DLD1 (cell line): Measurements from ENCODE around the gene APCDD1L.

Source experiments
- in situ Hi-C: cut with HindIII; loops from 2 replicates; pipeline ENCODE4 v1.10.0; 2017; ENCODE audit warnings: low sequenced_read_pairs

The APCDD1L gene

DNA sequence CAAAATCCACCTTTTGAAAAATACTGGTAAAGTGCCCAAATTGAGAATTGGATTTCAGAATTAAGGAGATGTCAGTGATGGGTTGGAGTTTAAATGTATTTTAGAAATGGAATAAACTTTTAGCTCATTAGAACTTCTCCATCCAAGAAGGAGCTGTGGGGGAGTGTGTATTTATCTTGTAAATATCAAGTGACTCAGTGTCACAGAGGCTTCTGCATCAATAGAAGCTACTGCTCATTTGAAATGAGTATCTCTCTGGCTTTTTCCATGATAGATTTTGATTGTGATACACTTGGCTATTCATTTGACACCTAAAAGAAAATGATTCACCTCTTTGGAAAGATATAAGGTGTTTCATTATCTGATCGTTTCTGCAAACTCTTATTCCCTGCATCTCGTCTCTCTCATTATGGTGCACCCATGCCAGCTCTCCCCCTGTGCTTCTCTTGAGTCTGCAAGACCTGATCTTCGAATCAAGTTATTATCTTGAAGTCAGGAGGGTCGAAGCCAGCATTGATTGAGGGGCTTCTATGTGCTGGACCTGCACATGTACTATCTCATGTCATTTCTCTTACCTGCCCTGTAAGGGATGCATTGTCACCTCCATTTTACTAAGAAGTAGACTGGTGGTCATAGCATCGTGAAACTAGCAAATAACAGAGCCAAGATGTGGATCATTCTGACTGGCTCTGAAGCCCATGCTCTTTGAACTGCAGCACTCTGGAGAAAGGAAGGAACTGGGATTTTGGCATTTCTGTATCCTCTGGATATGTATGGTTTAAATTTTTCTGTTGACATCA, 96.0 kb downstream of the APCDD1L start:
- in situ Hi-C loops, result loop anchor here (25.0 kb wide), 1 partner anchor 182 kb away; the partner anchor contains the start of gene ANKRD60

DNA sequence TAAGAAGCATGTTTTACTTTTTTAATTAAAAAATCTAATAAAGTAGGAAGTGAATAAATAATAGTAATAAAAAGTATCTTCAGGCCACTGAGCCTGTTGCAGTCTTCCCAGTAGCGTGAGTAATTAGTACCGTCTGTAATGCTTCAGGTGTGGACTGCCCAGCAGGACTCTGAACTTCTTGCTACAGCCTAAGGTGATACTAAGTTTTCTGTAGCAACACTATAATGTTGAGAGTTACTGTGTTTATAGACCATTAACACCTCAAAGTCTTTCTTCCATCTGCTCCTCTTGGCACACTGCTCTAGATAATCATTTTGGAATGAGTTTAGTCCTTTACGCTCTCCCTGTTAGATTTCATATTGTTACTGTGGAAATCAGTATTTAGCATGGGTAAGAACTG, 97.8 kb downstream of the APCDD1L start:
- in situ Hi-C loops, result loop anchor here (25.0 kb wide), 1 partner anchor 180 kb away; the partner anchor contains the start of gene ANKRD60

DNA sequence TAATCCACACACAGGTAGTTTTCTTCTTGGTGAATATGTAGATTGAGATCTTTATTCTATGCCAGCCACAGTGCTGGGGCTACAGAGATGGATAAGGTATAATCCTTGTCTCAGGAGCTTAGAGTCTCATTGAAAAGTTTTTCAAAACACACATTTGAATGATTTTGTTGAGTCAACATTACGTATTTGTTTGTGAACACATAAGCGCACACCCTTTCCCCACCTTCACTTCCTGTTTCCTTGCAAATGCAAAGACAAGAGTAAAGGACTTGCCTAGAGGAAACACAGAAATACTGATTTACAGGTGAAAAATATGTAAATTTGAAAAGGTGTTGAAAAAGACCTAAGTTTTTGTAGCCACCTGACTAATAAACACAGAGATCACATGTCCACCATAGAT, 98.4 kb downstream of the APCDD1L start:
- in situ Hi-C loops, result loop anchor here (25.0 kb wide), 1 partner anchor 180 kb away; the partner anchor contains the start of gene ANKRD60

DNA sequence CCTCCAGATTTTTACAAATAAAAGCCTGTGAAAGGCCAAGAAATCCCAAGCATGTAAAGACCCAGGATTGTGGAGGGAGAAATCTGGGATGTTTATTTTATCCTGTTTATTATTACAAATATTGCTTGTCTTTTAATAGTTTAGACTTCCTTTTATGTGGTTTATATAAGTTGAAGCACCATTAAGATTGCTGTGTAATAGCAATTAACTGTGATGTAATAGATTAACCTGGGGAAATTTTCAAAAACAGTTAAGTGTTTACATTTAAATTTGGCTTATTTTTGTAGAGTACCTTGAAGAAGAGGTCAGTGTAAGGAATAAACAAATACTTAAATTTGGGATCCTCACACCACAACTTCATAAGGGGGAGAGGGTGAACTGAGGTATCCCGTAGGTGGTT, 99.1 kb downstream of the APCDD1L start:
- in situ Hi-C loops, result loop anchor here (25.0 kb wide), 1 partner anchor 179 kb away; the partner anchor contains the start of gene ANKRD60

DNA sequence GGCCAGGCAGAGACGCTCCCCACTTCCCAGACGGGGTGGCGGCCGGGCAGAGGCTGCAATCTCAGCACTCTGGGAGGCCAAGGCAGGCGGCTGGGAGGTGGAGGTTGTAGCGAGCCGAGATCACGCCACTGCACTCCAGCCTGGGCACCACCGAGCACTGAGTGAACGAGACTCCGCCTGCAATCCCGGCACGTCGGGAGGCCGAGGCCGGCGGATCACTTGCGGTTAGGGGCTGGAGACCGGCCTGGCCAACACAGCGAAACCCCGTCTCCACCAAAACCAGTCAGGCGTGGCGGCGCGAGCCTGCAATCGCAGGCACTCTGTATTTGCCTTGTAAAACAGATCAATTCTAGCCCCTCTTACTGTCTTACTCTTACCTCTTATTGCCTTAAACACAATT, 100.4 kb downstream of the APCDD1L start:
- in situ Hi-C loops, result loop anchor here (25.0 kb wide), 1 partner anchor 177 kb away; the partner anchor contains the start of gene ANKRD60

DNA sequence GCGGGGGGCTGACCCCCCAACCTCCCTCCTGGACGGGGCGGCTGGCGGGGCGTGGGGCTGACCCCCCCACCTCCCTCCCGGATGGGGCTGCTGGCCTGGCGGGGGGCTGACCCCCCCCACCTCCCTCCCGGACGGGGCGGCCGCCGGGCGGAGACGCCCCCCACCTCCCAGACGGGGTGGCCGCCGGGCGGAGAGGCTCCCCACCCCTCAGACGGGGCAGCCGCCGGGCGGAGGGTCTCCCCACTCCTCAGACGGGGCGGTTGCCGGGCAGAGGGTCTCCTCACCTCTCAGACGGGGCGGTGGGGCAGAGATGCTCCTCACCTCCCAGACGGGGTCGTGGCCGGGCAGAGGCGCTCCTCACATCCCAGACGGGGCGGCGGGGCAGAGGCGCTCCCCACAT, 101.0 kb downstream of the APCDD1L start:
- in situ Hi-C loops, result loop anchor here (25.0 kb wide), 1 partner anchor 177 kb away; the partner anchor contains the start of gene ANKRD60
